Brain pericyte (primary cell): Measurements from ENCODE around the gene IGSF10.

Source experiments
- DNase-seq: peaks from one replicate; pipeline ENCODE4 v3.0.0-alpha.2; 2012; ENCODE audit warnings: low read depth, low spot score

Gene IGSF10

GRCh38 chr3:151425627-151426340, 35.1 kb downstream of the IGSF10 start:
- no peak for DNase-seq

DNA sequence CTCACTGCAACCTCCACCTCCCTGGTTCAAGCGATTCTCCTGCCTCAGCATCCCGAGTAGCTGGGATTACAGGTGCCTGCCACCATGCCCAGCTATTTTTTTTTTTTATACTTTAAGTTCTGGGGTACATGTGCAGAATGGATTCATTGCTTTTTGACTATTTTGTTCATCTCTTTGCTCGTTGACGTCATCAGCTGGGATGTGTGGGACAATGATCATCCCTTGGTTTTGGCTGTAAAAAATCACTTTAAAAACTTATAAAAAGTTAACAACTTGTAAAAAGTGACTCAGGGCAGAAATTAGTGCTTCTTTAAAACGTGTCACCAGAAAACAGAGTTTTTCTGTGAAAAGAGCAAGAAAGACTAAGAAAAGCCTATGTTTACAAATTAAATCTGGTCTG, 37.8 kb downstream of the IGSF10 start:
- DNase-seq, result no peak

GRCh38 chr3:151421938-151422337, 38.9 kb downstream of the IGSF10 start:
- no peak for DNase-seq

GRCh38 chr3:151419806-151420205, 41.1 kb downstream of the IGSF10 start:
- no peak for DNase-seq

GRCh38 chr3:151415289-151415688, 45.6 kb downstream of the IGSF10 start:
- DNase-seq, result no peak

GRCh38 chr3:151412989-151413388, 47.9 kb downstream of the IGSF10 start:
- DNase-seq, result no peak
